GM12878 (cell line): ENCODE results near the gene THAP3. TPM values are rescaled to one million over a fixed set of nuclear protein-coding genes. Genes with fewer than 3 reads are reported as not detected.

Experiments used
- ATAC-seq: fragments of 200-7000 bp; cut with Tn5 transposase; 3 replicates; pipeline ENCODE4 v1.9.1; 2020; ENCODE audit warnings: mild to moderate bottlenecking, moderate library complexity
- BruUV-seq: library from RNA; stranded (reverse); fragments of 400-500 nt; replicated peaks from 2 replicates; lab custom pipeline; 2021; lab: Mats Ljungman, UMichigan
- CTCF ChIA-PET: fragments of 300-600 bp; sonication (Branson Sonifier 250); formaldehyde crosslinking; extraction: SDS; loops from one replicate; lab custom pipeline; 2021; ENCODE audit warnings: inconsistent platforms; lab: Yijun Ruan, JAX
- POLR2A ChIA-PET: fragments of 350-600 bp; formaldehyde crosslinking; extraction: SDS; loops from one replicate; lab custom pipeline; 2021; ENCODE audit warnings: inconsistent platforms; lab: Charles Lee
- RAD21 ChIA-PET: fragments of 300-600 bp; sonication (Branson Sonifier 250); formaldehyde crosslinking; loops from one replicate; lab custom pipeline; 2023; ENCODE audit warnings: antibody characterized with exemption; ENCODE audit not compliant: unreplicated experiment; lab: Charles Lee
- SMC1A ChIA-PET: fragments of 300-600 bp; sonication (Branson Sonifier 250); formaldehyde crosslinking; loops from one replicate; lab custom pipeline; 2023; ENCODE audit not compliant: unreplicated experiment, uncharacterized antibody; lab: Charles Lee
- DNase-seq: peaks from one replicate; pipeline ENCODE4 v3.0.0-alpha.2; 2011; ENCODE audit warnings: low read depth, low spot score
- FAIRE-seq: peaks from 3 replicates; lab custom pipeline; 2011; peaks lifted over from hg19 to GRCh38; lab: Jason Lieb, UNC
- H2AFZ ChIP-seq: 2 replicates; pipeline ENCODE4 v1.6.0; 2011; ENCODE audit warnings: low read depth, low read length, control low read depth; ENCODE audit not compliant: control insufficient read depth
- H3K27ac ChIP-seq: 2 replicates; pipeline ENCODE4 v1.5.1; 2011; ENCODE audit warnings: control low read depth; ENCODE audit not compliant: control insufficient read depth, insufficient read depth
- H3K27me3 ChIP-seq, 2 experiments: replicated peaks in 1 of 2; 2 replicates each; pipeline versions ENCODE4 v1.6.0 to v1.6.1; 2011; ENCODE audit warnings: low read length in 1 of 2; ENCODE audit not compliant: control insufficient read depth in 2 of 2, insufficient read depth in 2 of 2
- H3K36me3 ChIP-seq, 2 experiments: 2 replicates each; pipeline ENCODE4 v1.5.1; 2011; ENCODE audit warnings: low read length in 1 of 2; ENCODE audit not compliant: control insufficient read depth in 2 of 2, insufficient read depth in 2 of 2
- H3K4me1 ChIP-seq: 2 replicates; pipeline ENCODE4 v1.6.1; 2011; ENCODE audit warnings: mild to moderate bottlenecking, low read length, moderate library complexity, mixed read lengths; ENCODE audit not compliant: control insufficient read depth, insufficient read depth
- H3K4me2 ChIP-seq: 2 replicates; pipeline ENCODE4 v1.6.0; 2011; ENCODE audit warnings: control low read depth; ENCODE audit not compliant: control insufficient read depth, insufficient read depth
- H3K4me3 ChIP-seq: fragments of 200-600 bp; sonication (generic); 2 replicates; pipeline ENCODE4 v1.5.1; 2016
- H3K79me2 ChIP-seq: 2 replicates; pipeline ENCODE4 v1.6.0; 2011; ENCODE audit warnings: low read length; ENCODE audit not compliant: control insufficient read depth, insufficient read depth
- H3K9ac ChIP-seq: 2 replicates; pipeline ENCODE4 v1.8.0; 2011; ENCODE audit warnings: low read length, control low read depth, mixed read lengths; ENCODE audit not compliant: control insufficient read depth, insufficient read depth
- H3K9me3 ChIP-seq: replicated peaks from 3 replicates; pipeline ENCODE4 v1.5.1; 2011; ENCODE audit warnings: mild to moderate bottlenecking, low read length; ENCODE audit not compliant: control insufficient read depth, insufficient read depth
- H4K20me1 ChIP-seq: 2 replicates; pipeline ENCODE4 v1.6.0; 2011; ENCODE audit not compliant: control insufficient read depth, insufficient read depth
- ATF7 ChIP-seq: fragments of 450-650 bp; IDR thresholded peaks from 2 replicates; pipeline ENCODE4 v1.6.1; 2016; ENCODE audit warnings: low read depth, mild to moderate bottlenecking
- CREB1 ChIP-seq: IDR thresholded peaks from 2 replicates; pipeline ENCODE4 v1.6.1; 2012; ENCODE audit warnings: low read depth, mild to moderate bottlenecking, inconsistent platforms
- FOS ChIP-seq: IDR thresholded peaks from 3 replicates; pipeline ENCODE4 v1.6.1; 2011; ENCODE audit warnings: borderline replicate concordance; ENCODE audit not compliant: insufficient read length; ENCODE audit errors: extremely low read depth
- IKZF1 ChIP-seq: fragments of 450-650 bp; conservative IDR thresholded peaks from 2 replicates; pipeline ENCODE4 v1.6.1; 2017; ENCODE audit warnings: antibody characterized with exemption, mild to moderate bottlenecking
- MEF2A ChIP-seq: IDR thresholded peaks from 2 replicates; pipeline ENCODE4 v1.6.1; 2011; ENCODE audit warnings: low read depth, mild to moderate bottlenecking, low read length, moderate library complexity; ENCODE audit not compliant: insufficient read depth
- SRF ChIP-seq, 2 experiments: IDR thresholded peaks; 2 replicates each; pipeline ENCODE4 v1.6.1; 2011; ENCODE audit warnings: low read depth in 2 of 2, low read length in 2 of 2, mild to moderate bottlenecking in 1 of 2, moderate library complexity in 1 of 2
- USF1 ChIP-seq: IDR thresholded peaks from 2 replicates; pipeline ENCODE4 v1.6.1; 2011; ENCODE audit warnings: borderline replicate concordance, low read depth, mild to moderate bottlenecking, moderate library complexity, mixed read lengths, low read length; ENCODE audit not compliant: insufficient read depth; ENCODE audit errors: extremely low read length
- ZBTB11 ChIP-seq: fragments of 450-650 bp; formaldehyde crosslinking; IDR thresholded peaks from 2 replicates; pipeline ENCODE4 v1.5.0; 2022; ENCODE audit warnings: mild to moderate bottlenecking, missing genetic modification characterization
- ZBTB40 ChIP-seq: fragments of 450-650 bp; IDR thresholded peaks from 2 replicates; pipeline ENCODE4 v1.6.1; 2016; ENCODE audit warnings: mild to moderate bottlenecking, moderate library complexity, borderline replicate concordance
- WGBS: methylation state at CpG from one replicate; pipeline ENCODE4 v1.1.6; 2016; ENCODE audit warnings: low lambda C conversion rate; ENCODE audit not compliant: insufficient replicate concordance, insufficient coverage; ENCODE audit errors: missing lambda C conversion rate; 5-methylcytosine and 5-hydroxymethylcytosine counted together
- in situ Hi-C: fragments of 300-500 bp; cut with MboI; formaldehyde crosslinking; loops from 9 replicates; pipeline ENCODE4 v1.14.3; 2018; ENCODE audit warnings: mixed read lengths
- intact Hi-C: fragments of 100-400 bp; cut with micrococcal nuclease; formaldehyde crosslinking; loops from one replicate; pipeline ENCODE4 v1.14.2; 2022; ENCODE audit not compliant: unreplicated experiment
- polyA plus RNA-seq, 11 experiments: library from polyadenylated mRNA; depleted of rRNA in 4 of 11; unstranded in 6 of 11; stranded (reverse) in 5 of 11; fragments of >200 nt; fragmentation: Nextera tagmentation in 4 of 11; fragmentation: Illumina TruSeq in 1 of 11; extraction: Ambion mirVana in 4 of 11; extraction: Trizol in 1 of 11; gene quantifications; 1 replicate in 1 of 11; 2 replicates in 10 of 11; pipeline versions ENCODE4 v1.2.1 to v1.2.3, GENCODE V29; 2011 to 2016; ENCODE audit warnings: inconsistent platforms in 2 of 11, missing spikeins in 2 of 11, low read depth in 1 of 11
- total RNA-seq, 4 experiments: library from RNA; depleted of rRNA in 3 of 4; stranded (reverse); fragments of >200 nt in 3 of 4; fragmentation: Illumina TruSeq in 1 of 4; extraction: Trizol in 1 of 4; gene quantifications; 2 replicates each; pipeline versions ENCODE4 v1.2.1 to v1.2.3, GENCODE V29; 2013 to 2021

The THAP3 gene
- total and polyA plus RNA-seq, 10 of the 15 experiments (the other 5 are each of a cell fraction or from before 2014, with no cell fraction given) = 1.5 to 19.5 (median 11.9) TPM

- no peak overlapping the region for H3K9ac ChIP-seq
- ATAC-seq (no peak), DNase-seq (no peak), FAIRE-seq (no peak)
- POLR2A ChIA-PET = no interaction called here
- no peaks in the 10 kb centered on the region for H3K27me3 ChIP-seq
- H3K36me3 ChIP-seq = peaks cover 4 to 7% of the 10 kb centered on the region in 2 experiments
- WGBS = 99% methylated on average over 5 of the region's 5 CpGs
- H3K4me3 ChIP-seq = no peak overlapping the region
- H3K27ac ChIP-seq = no peak overlapping the region
- RAD21 ChIA-PET = no interaction called here
- H3K9me3 ChIP-seq = no peaks in the 10 kb centered on the region
- intact Hi-C loops = no loop called here
- no peaks in the 10 kb centered on the region for H3K4me1 ChIP-seq
- no TSS peak for BruUV-seq
- in situ Hi-C loops = no loop called here
- TF ChIP-seq IKZF1 = no peak
- no peak for TF ChIP-seq FOS
- no peak for TF ChIP-seq SRF (IDR thresholded peaks at IDR 0.05; ENCODE audit: low read depth in 2 of 2, low read length in 2 of 2)
- no peak for TF ChIP-seq MEF2A
- no peak for TF ChIP-seq ZBTB11
- no peak for TF ChIP-seq ZBTB40
- TF ChIP-seq ATF7 = no peak
- TF ChIP-seq USF1 = no peak
- no peak for TF ChIP-seq CREB1
- H3K4me2 ChIP-seq = no peak overlapping the region
- H4K20me1 ChIP-seq = no peaks in the 10 kb centered on the region
- H3K79me2 ChIP-seq = no peaks in the 10 kb centered on the region
- SMC1A ChIA-PET = interaction anchor here (1.3 kb wide), 1 partner anchor 12 kb away, joined by 3 read pairs; no protein-coding TSS in a partner anchor
- no peak overlapping the region for H2AFZ ChIP-seq
- CTCF ChIA-PET = no interaction called here
These were observed 33.8 kb downstream of the THAP3 start for GRCh38 chr1:6658359-6659060.
